HG03571 (cell line): ENCODE results near the gene DDI1.

Source experiments
- ATAC-seq: cut with Tn5 transposase; IDR thresholded peaks from one replicate; pipeline ENCODE4 v1.9.1; 2021; ENCODE audit not compliant: unreplicated experiment

DDI1 gene

DNA sequence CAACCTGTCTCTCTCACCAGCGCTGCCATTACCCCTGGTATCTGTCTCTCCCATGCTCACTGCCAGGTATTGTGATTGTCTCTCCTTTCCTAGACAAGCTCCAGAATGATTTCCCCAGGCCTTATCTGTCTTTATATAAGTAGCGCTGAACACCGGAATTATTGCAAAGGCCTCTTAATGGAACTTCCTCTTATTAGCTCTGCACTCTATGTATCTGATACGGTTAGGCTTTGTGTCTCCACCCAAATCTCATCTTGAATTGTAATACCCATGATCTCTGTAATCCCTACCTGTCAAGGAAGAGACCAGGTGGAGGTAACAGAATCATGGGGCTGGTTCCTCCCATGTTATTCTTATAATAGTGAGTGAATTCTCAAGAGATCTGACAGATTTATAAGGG is 39.3 kb downstream of the DDI1 start:
- ATAC-seq = no peak

DNA sequence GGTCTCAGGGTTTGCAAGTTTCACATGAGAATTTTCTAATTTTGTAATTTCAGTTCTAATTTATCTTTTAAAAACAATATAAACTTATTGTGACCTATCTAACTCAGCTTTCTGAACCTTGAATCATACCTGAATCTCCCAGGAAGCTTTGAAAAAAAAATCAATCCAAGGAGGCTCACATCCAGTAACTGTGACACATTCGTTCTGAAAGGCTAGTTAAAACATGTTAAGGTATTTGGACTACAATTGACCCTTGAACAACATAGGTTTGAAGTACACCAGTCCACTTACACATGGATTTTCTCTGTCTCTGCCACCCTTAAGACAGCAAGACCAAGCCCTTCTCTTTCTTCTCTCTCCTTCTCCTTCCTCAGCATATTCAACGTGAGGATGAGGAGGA is 40.0 kb downstream of the DDI1 start:
- ATAC-seq = no peak

DNA sequence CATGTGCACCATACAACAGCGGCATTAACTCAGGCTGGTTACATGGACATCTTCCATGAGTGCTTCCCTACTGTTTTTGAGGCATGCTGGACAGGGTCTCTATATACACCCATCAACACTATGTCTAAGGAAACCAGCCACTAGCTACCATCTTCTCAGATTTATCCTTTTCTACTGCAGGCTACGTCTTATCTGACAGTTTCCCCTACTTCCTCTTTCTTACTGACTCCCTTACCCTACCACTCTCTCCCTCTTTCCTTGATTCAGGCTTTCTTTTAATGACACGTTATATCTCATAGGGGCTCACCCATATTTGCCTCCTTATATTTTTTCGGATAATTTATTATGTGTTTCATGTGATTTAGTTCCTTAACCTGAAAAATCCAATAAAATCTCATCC is 41.8 kb downstream of the DDI1 start:
- ATAC-seq = no peak

DNA sequence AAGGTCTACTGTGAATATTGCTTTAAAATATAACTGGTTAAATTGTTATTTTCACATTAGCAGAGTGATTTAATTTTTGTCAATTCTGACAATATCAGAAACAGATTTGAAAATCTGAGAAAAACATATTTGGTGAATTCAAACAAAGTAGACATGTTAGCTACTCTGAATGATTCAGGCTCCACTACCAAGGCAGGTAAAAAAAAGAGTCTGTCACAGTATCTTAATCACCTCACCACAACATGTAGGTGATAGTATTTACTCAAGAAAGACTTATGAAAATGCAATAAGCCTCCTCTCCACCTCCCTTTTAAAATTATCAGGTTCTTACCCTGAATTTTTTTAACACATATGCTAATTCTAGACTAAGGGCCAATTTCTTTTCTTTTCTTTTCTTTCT is 42.6 kb downstream of the DDI1 start:
- ATAC-seq = no peak

DNA sequence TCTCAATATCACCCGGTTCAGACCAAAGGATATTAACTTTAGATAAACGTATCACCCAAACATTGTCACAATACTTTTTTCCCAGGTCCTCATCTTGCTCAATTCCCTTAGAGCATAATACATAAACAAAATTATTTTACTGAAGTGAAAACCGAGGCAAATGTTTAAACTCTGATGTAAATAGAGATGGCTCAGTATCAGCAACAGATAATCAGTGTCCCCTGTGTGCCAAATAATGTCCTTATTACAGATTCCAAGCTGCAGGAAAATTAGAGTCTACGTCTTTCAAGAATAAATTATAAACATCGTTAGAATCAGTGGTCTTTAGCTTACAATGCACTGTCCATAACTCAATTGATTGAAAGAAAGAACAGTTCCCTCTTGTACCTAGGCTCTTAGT is 50.2 kb downstream of the DDI1 start:
- no peak for ATAC-seq
